ENCODE results near the gene AKTIP.

DNA sequence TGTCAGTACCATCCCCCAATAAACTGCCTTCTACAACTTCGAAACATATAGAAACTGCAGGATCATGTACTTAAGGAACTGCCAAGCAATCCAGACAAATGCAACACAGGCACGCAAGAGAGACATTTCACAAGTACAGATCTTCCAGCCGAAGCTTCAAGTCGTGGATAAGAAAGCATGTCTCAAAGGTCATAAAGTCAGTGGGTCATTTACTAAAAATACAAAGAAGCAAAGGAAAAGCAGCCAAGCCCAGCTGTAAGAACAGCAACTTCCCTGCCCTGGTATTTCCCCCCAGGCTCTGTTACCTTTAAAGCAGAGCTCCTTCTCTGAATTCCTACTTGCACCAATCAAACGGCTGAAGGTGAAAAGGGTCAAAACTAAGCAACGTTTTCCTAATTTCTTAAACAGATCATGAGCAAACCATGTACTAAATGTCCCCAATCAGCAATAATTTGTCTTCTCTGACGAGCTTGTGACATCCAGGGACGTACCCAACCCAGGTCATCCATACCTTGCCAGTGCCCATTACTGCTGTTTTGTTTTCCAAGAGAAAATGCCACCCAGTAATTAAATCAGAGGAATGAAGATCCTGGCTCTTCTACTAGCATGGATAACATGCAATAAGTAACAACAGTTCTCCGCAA, 1.7 kb downstream of the AKTIP start:
- TF ChIP-seq, protein P1, sequence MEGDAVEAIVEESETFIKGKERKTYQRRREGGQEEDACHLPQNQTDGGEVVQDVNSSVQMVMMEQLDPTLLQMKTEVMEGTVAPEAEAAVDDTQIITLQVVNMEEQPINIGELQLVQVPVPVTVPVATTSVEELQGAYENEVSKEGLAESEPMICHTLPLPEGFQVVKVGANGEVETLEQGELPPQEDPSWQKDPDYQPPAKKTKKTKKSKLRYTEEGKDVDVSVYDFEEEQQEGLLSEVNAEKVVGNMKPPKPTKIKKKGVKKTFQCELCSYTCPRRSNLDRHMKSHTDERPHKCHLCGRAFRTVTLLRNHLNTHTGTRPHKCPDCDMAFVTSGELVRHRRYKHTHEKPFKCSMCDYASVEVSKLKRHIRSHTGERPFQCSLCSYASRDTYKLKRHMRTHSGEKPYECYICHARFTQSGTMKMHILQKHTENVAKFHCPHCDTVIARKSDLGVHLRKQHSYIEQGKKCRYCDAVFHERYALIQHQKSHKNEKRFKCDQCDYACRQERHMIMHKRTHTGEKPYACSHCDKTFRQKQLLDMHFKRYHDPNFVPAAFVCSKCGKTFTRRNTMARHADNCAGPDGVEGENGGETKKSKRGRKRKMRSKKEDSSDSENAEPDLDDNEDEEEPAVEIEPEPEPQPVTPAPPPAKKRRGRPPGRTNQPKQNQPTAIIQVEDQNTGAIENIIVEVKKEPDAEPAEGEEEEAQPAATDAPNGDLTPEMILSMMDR (IDR thresholded peaks at IDR 0.05): no peak
- TF ChIP-seq ZFX (IDR thresholded peaks at IDR 0.05; ENCODE audit: borderline replicate concordance): no peak
